ENCODE data around the gene SETD4.

Gene SETD4

DNA sequence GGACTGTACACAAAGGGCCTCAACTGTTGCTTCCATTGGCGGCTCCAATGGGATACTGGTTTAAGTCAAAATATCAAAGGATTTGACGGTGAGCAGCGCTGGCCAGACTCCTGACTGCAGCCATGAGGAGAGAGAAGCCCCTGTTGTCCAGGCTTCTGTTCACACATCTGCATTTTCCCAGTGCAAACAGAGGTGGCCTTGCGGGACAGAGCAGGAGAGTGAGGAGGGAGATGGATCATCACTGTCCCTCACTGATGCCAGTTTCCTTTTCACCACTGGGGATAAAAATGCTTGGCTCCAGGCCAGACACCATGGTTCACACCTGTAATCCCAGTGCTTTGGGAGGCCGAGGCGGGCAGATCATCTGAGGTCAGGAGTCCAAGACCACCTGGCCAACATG is 69.2 kb downstream of the SETD4 start:
- DNase-seq (ENCODE audit: low read depth): no peak
- TF ChIP-seq, protein P1, sequence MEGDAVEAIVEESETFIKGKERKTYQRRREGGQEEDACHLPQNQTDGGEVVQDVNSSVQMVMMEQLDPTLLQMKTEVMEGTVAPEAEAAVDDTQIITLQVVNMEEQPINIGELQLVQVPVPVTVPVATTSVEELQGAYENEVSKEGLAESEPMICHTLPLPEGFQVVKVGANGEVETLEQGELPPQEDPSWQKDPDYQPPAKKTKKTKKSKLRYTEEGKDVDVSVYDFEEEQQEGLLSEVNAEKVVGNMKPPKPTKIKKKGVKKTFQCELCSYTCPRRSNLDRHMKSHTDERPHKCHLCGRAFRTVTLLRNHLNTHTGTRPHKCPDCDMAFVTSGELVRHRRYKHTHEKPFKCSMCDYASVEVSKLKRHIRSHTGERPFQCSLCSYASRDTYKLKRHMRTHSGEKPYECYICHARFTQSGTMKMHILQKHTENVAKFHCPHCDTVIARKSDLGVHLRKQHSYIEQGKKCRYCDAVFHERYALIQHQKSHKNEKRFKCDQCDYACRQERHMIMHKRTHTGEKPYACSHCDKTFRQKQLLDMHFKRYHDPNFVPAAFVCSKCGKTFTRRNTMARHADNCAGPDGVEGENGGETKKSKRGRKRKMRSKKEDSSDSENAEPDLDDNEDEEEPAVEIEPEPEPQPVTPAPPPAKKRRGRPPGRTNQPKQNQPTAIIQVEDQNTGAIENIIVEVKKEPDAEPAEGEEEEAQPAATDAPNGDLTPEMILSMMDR (conservative IDR thresholded peaks at IDR 0.05; ENCODE audit: low read depth, low read length): no peak
- no peak overlapping the region for H3K4me3 ChIP-seq (ENCODE audit: low read length)

DNA sequence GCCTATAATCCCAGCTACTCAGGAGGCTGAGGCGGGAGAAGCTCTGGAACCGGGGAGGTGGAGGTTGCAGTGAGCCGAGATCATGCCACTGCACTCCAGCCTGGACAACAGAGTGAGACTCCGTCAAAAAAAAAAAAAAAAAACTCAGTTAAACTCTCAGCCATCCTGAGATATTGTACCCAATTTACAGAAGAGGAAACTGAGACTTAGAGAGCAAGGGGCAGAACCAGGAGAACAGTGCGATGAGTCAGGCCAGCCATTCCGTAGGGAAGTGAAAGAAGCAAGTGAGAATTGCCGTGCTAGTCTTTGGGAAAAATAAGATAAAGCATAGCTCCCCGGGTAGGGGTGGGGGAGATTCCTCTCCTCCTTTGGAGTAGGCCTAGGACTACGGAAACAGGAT is 69.7 kb downstream of the SETD4 start:
- H3K4me3 ChIP-seq (ENCODE audit: low read length): no peak overlapping the region
- no peak for DNase-seq (ENCODE audit: low read depth)
- TF ChIP-seq, protein P1 (conservative IDR thresholded peaks at IDR 0.05; ENCODE audit: low read depth, low read length): no peak

DNA sequence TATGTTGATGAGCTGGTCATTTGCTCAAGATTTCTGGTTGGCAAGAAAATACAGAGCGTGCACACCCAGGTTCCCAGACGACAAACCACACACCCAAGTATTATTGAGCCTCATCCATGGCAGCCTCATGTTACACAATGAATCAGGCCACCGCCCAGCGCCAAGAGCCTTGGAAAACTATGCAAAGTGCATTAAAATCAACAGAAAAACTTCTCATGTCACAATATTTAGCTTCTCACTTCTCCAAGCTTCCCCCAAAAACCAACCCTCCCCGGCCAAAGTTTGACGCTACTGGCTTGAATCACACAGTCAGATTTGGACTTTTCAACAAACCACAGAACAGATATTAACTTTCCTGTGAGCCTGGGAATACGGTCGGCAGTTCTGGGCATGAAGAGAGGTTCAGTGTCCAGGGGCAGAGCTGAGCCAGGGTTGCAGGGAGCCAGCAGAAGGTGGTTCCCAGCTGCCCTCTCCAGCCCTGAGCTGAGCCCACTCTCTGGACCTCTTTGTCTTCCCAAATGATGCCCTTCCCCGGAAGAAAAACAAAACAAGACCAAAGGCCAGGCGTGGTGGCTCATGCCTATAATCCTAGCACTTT is 71.1 kb downstream of the SETD4 start:
- TF ChIP-seq, protein P1 (conservative IDR thresholded peaks at IDR 0.05; ENCODE audit: low read depth, low read length): no peak
- H3K4me3 ChIP-seq (ENCODE audit: low read length): no peak overlapping the region
- no peak for DNase-seq (ENCODE audit: low read depth)

DNA sequence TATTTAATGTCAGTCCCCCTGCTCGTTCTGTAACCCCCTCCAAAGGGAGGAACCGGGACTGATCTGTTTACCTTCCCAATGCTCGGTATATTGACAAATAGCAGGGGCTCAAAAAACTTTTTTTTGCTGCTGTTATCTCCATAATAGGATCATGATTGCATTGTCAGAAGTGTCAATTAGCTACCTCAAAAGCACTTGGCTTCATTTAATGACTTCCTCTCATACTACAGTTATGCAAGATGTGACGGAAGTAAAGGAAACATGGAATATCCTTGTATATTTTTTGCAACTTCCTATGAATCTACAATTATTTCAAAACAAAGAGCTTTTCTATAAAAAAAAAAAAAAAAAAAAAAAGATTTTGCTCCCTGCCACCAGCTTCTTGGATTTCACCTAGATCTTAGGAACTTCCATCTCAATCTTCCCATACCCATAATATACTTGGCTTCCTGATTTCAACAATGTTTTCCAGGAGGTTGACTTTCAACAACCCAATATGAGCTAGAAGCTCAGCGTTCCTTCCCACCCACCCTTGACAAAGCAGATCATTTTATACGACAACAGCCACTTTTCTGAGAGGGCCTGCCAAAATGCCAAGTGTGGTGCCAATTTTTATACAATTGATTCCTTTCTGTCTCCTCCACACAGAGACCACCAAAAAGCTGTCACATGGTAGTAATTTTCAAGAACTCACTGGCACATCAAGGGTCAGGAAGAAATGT is 71.7 kb downstream of the SETD4 start:
- no peak overlapping the region for H3K4me3 ChIP-seq (ENCODE audit: low read length)
- TF ChIP-seq, protein P1 (conservative IDR thresholded peaks at IDR 0.05; ENCODE audit: low read depth, low read length): no peak
- no peak for DNase-seq (ENCODE audit: low read depth)

DNA sequence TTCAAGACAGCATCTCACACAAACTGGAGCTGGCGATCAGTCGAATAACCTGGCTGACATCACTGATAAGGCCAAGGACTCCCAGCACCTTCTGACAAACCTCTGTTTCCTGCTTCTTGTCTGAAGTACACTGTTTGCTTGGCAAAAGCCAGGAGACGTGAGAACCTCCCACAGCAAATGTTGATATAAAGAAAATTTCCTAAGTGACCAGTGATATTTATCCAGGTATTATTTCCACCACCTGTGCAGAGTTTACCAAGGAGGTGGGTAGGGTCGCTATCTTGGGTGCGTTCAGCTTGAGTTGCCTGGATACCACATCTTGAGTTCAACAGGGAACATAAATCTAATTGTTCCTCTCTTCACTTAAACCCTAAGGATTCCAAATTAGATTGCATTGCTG is 72.9 kb downstream of the SETD4 start:
- TF ChIP-seq, protein P1 (conservative IDR thresholded peaks at IDR 0.05; ENCODE audit: low read depth, low read length): no peak
- H3K4me3 ChIP-seq (ENCODE audit: low read length): no peak overlapping the region
- no peak for DNase-seq (ENCODE audit: low read depth)

DNA sequence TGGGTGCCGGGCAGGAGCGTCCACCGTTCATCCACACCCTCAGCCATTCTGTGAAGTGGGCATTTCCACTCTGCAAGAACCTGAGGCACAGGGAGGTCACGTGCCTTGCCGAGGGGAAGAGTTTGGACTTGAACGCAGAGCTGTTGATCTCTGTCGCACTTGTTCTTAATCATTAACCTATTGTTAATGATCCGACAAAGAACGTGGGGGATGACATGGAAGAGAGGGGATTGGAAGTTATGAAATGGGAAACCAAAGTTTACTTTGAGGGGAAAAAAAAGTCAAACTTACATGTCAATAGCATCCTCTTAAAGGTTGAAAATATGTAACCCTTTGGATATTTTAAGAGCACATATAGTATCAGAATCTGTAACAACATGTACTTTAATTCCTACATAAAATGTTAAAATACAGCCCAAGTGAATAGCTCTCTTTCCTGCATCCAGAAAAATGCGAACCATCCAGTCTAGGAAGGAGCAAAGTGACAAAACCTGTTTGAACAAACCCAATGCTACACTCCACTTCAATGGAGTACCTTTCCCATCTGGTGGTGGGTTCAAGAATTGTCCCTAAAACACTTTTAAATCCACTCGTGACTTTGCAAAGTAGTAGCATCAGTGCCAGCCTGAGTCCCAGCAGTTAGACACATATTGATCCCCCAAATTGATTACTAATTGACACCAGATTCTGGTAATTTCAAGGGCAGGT is 75.5 kb downstream of the SETD4 start:
- TF ChIP-seq, protein P1 (conservative IDR thresholded peaks at IDR 0.05; ENCODE audit: low read depth, low read length): no peak
- no peak for DNase-seq (ENCODE audit: low read depth)
- no peak overlapping the region for H3K4me3 ChIP-seq (ENCODE audit: low read length)
